Measurements from ENCODE around the gene KIF22. TPM values are rescaled to one million over a fixed set of nuclear protein-coding genes. Genes with fewer than 3 reads are reported as not detected.

The KIF22 gene
- total RNA-seq, 3 donors from 2014 or later (not counting 1 experiment from before 2014, with no cell fraction given): 73.4 to 96.0 (median 86.5) TPM

DNA sequence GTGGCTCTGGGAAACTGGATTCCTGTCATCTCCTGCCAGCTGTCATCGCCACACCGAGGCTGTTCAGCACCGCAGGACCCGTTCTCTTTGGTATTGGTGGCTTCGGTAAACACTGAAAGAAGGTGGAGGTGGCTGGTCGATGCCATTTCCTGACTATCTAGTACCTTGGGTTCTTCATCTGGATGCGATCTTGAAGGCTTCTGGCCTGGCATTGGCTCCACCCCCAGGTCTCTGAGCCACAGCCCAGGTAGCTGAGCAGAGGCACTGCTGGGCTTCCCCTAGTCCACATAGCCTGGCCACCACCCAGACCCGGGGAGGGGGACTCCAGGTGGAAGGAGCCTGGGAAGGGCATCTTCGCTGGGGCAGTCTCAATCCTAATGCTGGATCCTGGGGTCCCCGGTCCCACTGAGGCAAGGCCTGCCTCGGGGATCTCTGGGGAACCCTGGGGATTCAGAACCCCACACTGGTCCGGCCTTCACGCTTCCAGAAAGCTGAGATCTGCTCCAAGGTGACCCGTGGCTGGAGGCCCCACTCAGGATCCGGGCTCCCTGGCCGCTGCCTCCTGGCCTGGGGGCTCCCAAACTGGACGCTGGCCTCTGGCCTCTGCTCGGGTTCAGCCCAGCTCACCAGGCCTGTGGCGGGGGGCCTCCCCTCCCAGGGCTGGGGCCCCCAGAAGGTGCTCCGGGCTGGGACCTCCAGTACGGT, 46.6 kb upstream of the KIF22 start:
- Histone ChIP-seq H3K4me1 (ENCODE audit: control insufficient read depth, insufficient read depth, low read length) (peaks cover 85% of the 10 kb centered on the region), H3K36me3 (ENCODE audit: control insufficient read depth, insufficient read depth, low read length) (peaks cover 36% of the 10 kb centered on the region), H3K9me3 (ENCODE audit: control insufficient read depth, insufficient read depth, low read length) (no peaks in the 10 kb centered on the region), H3K27ac (ENCODE audit: low read length) (peak overlapping the region; percentile 100), H3K27me3 (ENCODE audit: control insufficient read depth, insufficient read depth, low read length) (no peaks in the 10 kb centered on the region), H3K4me3 (ENCODE audit: low read length) (peak overlapping the region; percentile 100)
- Mint-ChIP-seq H3K4me1 (peaks cover 60 to 88% of the 10 kb centered on the region in 2 donors), H3K27me3 (ENCODE audit: low read depth in 2 of 2) (no peaks in the 10 kb centered on the region), H3K9me3 (no peaks in the 10 kb centered on the region), H3K4me3 (peak overlapping the region; percentile 100), H3K27ac (peak overlapping the region; percentile 99), H3K36me3 (no peaks in the 10 kb centered on the region)
- TF ChIP-seq, protein P1, sequence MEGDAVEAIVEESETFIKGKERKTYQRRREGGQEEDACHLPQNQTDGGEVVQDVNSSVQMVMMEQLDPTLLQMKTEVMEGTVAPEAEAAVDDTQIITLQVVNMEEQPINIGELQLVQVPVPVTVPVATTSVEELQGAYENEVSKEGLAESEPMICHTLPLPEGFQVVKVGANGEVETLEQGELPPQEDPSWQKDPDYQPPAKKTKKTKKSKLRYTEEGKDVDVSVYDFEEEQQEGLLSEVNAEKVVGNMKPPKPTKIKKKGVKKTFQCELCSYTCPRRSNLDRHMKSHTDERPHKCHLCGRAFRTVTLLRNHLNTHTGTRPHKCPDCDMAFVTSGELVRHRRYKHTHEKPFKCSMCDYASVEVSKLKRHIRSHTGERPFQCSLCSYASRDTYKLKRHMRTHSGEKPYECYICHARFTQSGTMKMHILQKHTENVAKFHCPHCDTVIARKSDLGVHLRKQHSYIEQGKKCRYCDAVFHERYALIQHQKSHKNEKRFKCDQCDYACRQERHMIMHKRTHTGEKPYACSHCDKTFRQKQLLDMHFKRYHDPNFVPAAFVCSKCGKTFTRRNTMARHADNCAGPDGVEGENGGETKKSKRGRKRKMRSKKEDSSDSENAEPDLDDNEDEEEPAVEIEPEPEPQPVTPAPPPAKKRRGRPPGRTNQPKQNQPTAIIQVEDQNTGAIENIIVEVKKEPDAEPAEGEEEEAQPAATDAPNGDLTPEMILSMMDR (IDR thresholded peaks at IDR 0.05): no peak
- peak in 2 of 3 donors; percentile 8 to 9 for ATAC-seq
- intact Hi-C loops (cut with micrococcal nuclease): loop anchor here (10.0 kb wide), 1 partner anchor 79 kb away; the partner anchor contains the start of gene SPN
- DNase-seq: peak; percentile 23 to 75
- 57% methylated on average over 21 of the region's 21 CpGs for WGBS (ENCODE audit: insufficient coverage)

DNA sequence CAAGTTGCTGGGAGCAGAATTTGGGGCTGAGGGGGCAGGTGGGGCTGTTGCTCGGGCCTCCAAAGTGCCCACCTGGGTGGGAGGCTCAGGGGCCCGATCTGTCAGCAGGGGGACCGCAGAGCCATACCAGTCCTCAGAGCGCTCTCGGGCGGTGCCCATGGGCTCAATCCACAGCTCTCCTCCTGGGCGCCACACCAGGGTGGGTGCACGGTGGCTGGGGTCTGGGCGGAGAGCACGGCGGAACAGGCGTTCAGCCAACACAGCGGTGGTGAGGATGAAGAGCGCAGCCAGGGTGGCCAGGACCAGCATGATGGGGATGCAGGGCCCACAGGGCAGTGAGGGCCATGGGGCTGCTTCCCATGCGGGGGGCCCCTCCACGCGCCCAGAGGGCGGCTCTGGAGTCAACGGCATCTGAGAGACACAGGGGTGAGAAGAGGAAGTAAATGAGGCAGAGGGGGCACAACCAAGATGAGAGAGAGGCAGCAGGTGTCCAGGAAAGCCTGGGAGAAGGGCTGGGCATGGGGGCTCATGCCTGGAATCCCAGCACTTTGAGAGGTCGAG, 45.9 kb upstream of the KIF22 start:
- DNase-seq (peak; percentile 21 to 45), ATAC-seq (no peak)
- H3K9me3 Mint-ChIP-seq: no peaks in the 10 kb centered on the region
- H3K9me3 ChIP-seq (ENCODE audit: control insufficient read depth, insufficient read depth, low read length): no peaks in the 10 kb centered on the region
- 18% methylated on average over 20 of the region's 20 CpGs for WGBS (ENCODE audit: insufficient coverage)
- TF ChIP-seq, protein P1 (IDR thresholded peaks at IDR 0.05): no peak
- H3K4me1 Mint-ChIP-seq: peaks cover 55 to 84% of the 10 kb centered on the region in 2 donors
- peak overlapping the region; percentile 99 for H3K27ac Mint-ChIP-seq
- peak overlapping the region; percentile 100 for H3K4me3 Mint-ChIP-seq
- H3K4me3 ChIP-seq (ENCODE audit: low read length): peak overlapping the region; percentile 100
- H3K27me3 Mint-ChIP-seq (ENCODE audit: low read depth in 2 of 2): no peaks in the 10 kb centered on the region
- H3K4me1 ChIP-seq (ENCODE audit: control insufficient read depth, insufficient read depth, low read length): peaks cover 82% of the 10 kb centered on the region
- H3K27me3 ChIP-seq (ENCODE audit: control insufficient read depth, insufficient read depth, low read length): no peaks in the 10 kb centered on the region
- H3K36me3 ChIP-seq (ENCODE audit: control insufficient read depth, insufficient read depth, low read length): peaks cover 36% of the 10 kb centered on the region
- H3K36me3 Mint-ChIP-seq: no peaks in the 10 kb centered on the region
- peak overlapping the region; percentile 100 for H3K27ac ChIP-seq (ENCODE audit: low read length)
- intact Hi-C loops (cut with micrococcal nuclease): loop anchor here (1.0 to 10.0 kb wide), 2 partner anchors 41 to 80 kb away; partner anchors contain the start of gene SPN

DNA sequence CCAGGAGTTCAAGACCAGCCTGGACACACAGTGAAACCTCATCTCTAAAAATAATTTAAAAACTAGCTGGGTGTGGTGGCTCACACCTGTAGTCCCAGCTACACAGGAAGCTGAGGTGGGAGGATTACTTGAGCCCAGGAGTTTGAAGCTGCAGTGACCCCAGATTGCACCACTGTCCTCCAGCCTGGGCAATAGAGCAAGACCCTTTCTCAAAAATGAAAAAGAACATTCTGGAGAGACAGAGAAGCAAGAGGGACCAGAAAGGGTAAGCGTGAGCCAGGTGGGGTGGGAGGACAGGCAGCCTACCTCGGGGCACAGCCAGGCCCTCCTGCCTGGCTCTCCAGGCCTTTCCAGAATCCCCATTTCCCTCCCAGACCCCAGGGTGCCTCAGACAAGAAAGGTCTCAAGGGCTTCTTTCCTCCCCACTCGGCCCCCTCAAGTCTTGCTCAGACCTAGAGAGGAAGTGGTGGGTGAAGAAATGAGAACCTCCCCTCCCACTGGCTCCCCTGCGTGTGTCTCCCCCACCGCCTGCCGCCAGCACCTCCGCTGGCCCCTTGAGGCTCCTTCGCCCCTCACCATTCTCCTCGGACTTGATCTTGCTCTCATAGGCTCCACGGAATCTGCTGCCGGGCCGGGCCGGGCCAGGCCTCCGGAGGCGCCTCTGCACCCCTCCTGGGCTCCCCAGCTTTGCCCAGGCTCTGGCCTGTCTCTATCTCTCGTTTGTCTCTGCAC, 45.3 kb upstream of the KIF22 start:
- peak overlapping the region; percentile 100 for H3K4me3 Mint-ChIP-seq
- WGBS (ENCODE audit: insufficient coverage): under 1% methylated on average over 15 of the region's 16 CpGs

More for the DNA sequence above, 45.3 kb upstream of the KIF22 start:
- Histone ChIP-seq H3K4me1 (ENCODE audit: control insufficient read depth, insufficient read depth, low read length) (peaks cover 80% of the 10 kb centered on the region), H3K36me3 (ENCODE audit: control insufficient read depth, insufficient read depth, low read length) (peaks cover 36% of the 10 kb centered on the region), H3K4me3 (ENCODE audit: low read length) (peak overlapping the region; percentile 100), H3K27ac (ENCODE audit: low read length) (peak overlapping the region; percentile 100), H3K27me3 (ENCODE audit: control insufficient read depth, insufficient read depth, low read length) (no peaks in the 10 kb centered on the region), H3K9me3 (ENCODE audit: control insufficient read depth, insufficient read depth, low read length) (no peaks in the 10 kb centered on the region)
- DNase-seq (peak in 1 of 2 donors; percentile 75), ATAC-seq (peak; percentile 61 to 79 (median 67))
- Mint-ChIP-seq H3K36me3 (no peaks in the 10 kb centered on the region), H3K27me3 (ENCODE audit: low read depth in 2 of 2) (no peaks in the 10 kb centered on the region), H3K4me1 (peaks cover 49 to 77% of the 10 kb centered on the region in 2 donors), H3K27ac (peak overlapping the region; percentile 99), H3K9me3 (no peaks in the 10 kb centered on the region)
- TF ChIP-seq, protein P1 (IDR thresholded peaks at IDR 0.05): no peak
- intact Hi-C loops (cut with micrococcal nuclease): loop anchor here (1.0 to 10.0 kb wide), 2 partner anchors 40 to 80 kb away; partner anchors contain the start of gene SPN
